ENCODE data around the gene EFEMP2.

EFEMP2 gene

DNA sequence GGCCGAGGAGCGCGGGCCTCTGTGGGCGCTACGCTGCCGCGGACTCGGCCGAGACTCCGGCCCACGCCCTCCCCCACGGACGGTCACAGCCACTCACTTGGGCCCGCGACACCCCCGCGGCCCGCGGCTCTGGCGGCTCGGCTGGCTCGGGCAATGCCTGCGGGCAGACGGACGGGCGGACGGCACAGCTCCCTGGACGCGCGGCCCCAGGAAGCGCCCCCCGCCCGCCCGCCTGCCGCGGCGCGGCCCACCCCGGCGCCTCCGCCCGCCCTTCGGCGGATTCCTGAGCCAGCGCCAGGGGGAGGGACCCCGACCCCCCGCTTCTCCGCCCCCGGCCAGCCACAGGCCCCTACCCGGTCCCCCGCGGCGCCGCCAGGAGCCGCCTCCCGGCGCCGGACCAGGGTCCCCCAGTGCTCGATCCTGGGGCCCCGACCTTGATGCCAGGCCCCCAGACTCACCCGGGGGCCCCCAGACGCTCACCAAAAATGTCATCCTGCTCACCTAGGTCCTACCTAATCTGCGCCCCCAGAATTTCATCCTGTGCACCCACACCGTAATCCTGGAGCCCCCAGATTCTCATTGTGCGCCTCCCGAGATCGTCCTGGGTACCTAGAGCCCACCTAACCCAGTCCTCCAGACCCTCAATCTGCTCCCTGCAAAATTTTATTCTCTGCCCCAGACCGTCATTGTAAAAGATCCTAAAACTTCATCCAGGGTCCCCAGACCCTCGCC is at the start of gene EFEMP2:
Gene EFEMP2 (minus strand): TSS at position 215 of the 732 bp plus-strand sequence. CDS start 446 bp downstream, outside the sequence.
- peaks cover 6% of the 10 kb centered on the region; the same call in 1 of the 2 replicates for H3K4me1 ChIP-seq (ENCODE audit: control insufficient read depth, insufficient read depth, low read length)
- H3K9ac ChIP-seq (ENCODE audit: low read length): peak within 1 kb of the TSS; percentile 84
- no peak within 1 kb of the TSS for H3K27ac ChIP-seq (ENCODE audit: low read depth, low read length)
- no peaks in the 10 kb centered on the region for H3K9me3 ChIP-seq (ENCODE audit: control insufficient read depth, insufficient read depth, low read depth, low read length)
- no peaks in the 10 kb centered on the region; the same call in 1 of the 2 replicates for H3K36me3 ChIP-seq (ENCODE audit: control insufficient read depth, insufficient read depth, low read length)
- H3K4me3 ChIP-seq (ENCODE audit: low read depth, low read length): peak within 1 kb of the TSS; percentile 71
- H3K27me3 ChIP-seq (ENCODE audit: control insufficient read depth, insufficient read depth, low read length): 0 out of 2 replicates have a peak, but pooled peaks cover 2% of the 10 kb centered on the region

DNA sequence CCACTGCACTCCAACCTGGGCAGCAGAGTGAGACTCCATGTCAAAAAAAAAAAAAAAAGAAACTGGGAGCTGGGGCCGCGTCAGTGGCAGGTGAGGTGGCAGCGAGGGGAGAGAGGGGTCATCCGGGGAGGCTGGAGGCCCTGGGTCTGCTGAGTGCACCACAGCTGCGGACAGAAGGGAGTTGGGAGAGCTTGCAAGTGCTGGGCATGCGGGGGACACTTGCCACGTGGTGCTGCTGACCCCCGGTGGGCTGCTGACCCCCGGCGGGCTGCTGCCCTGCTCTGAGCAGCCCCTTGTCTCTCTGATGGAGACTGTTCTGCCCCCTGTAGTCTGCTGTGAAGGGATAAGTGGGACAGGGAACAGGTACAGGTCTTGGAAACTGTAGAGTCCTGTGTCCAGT is 49.3 kb upstream of the EFEMP2 start:
- H3K4me3 ChIP-seq (ENCODE audit: low read depth, low read length): no peak overlapping the region
- H3K4me1 ChIP-seq (ENCODE audit: control insufficient read depth, insufficient read depth, low read length): peaks cover 20% of the 10 kb centered on the region
- H3K36me3 ChIP-seq (ENCODE audit: control insufficient read depth, insufficient read depth, low read length): peaks cover 24% of the 10 kb centered on the region
- no peak overlapping the region for H3K27ac ChIP-seq (ENCODE audit: low read depth, low read length)
- H3K9ac ChIP-seq (ENCODE audit: low read length): no peak overlapping the region
- H3K9me3 ChIP-seq (ENCODE audit: control insufficient read depth, insufficient read depth, low read depth, low read length): no peaks in the 10 kb centered on the region
- no peaks in the 10 kb centered on the region for H3K27me3 ChIP-seq (ENCODE audit: control insufficient read depth, insufficient read depth, low read length)

DNA sequence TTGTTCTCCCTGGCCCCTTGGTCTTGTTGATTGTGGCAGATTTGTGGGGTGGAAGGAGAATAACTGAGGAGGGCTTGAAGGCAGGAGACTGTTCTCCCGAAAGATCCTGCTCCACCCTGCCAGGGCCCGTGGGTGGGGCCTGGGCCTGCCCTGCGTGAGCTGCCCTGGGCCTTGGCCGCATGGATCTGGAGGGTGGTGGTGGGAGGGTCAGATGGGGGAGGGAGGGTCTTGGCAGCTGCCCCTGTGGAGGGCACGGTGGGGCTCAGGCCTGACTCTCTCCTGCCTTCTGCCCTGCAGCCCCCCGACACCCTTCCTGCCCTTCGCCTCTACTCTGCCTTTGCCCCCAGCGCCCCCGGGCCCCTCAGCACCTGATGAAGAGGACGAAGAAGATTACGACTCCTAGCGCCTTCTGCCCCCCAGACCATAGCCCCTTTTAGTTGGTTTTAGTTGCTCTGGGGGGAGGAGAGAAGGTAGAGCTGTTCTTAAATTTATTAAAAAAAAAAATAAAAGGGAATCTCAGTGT is 48.5 kb upstream of the EFEMP2 start:
- Histone ChIP-seq H3K27ac (ENCODE audit: low read depth, low read length) (no peak overlapping the region), H3K9me3 (ENCODE audit: control insufficient read depth, insufficient read depth, low read depth, low read length) (no peaks in the 10 kb centered on the region), H3K4me3 (ENCODE audit: low read depth, low read length) (no peak overlapping the region), H3K4me1 (ENCODE audit: control insufficient read depth, insufficient read depth, low read length) (peaks cover 23% of the 10 kb centered on the region), H3K36me3 (ENCODE audit: control insufficient read depth, insufficient read depth, low read length) (peaks cover 24% of the 10 kb centered on the region), H3K9ac (ENCODE audit: low read length) (no peak overlapping the region), H3K27me3 (ENCODE audit: control insufficient read depth, insufficient read depth, low read length) (no peaks in the 10 kb centered on the region)

DNA sequence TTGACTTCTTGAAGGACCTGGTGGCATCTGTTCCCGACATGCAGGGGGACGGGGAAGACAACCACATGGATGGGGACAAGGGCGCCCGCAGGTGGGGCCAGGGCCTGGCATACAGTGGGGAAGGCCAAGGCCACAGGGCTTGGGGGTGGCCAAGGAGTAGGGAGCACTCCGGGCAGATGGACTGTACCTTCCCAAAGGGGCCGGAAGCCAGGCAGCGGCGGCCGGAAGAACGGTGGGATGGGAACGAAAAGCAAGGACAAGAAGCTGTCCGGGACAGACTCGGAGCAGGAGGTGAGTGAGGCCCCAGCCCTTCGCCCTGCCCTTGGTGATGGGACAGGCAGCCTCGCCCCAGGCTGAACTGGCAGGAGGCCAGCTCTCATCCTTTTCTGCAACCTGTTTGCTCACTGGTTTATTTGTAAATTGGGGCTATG is 47.8 kb upstream of the EFEMP2 start:
- H3K9ac ChIP-seq (ENCODE audit: low read length): peak overlapping the region; percentile 70
- H3K4me1 ChIP-seq (ENCODE audit: control insufficient read depth, insufficient read depth, low read length): peaks cover 30% of the 10 kb centered on the region

DNA sequence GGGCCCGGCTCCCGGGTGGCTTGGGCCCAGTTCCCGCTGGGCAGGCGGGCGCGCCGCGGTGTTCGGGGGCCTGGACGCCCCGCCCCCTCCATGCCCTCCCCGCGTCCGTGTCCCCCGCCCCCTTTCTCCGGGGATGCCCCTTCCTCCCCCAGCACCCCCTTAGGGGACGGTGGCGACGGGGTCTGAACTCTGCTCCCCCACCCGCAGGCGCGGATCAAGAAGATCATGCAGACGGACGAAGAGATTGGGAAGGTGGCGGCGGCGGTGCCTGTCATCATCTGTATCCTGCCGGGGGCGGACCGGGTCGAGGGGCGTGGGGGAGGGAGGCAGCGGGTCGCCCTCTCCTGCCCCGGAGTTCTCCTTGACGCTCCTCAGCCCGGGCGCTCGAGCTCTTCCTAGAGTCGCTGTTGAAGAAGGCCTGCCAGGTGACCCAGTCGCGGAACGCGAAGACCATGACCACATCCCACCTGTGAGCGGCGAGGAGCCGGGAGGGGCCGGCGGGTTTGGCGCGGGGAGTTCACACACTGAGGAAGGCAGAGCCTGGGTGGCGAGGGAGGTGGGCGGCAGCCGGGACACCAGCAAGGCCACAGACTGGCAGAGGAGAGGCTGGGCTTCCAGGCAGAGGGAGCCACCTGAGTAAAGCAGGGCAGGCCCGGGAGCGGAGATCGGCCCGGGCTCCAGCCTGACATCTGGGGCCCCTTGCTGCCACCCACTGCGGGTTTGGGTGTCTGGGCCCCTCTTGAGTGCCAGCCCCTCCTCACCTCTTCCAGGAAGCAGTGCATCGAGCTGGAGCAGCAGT is 47.2 kb upstream of the EFEMP2 start:
- peak overlapping the region; percentile 82 for H3K4me3 ChIP-seq (ENCODE audit: low read depth, low read length)
- H3K9ac ChIP-seq (ENCODE audit: low read length): peak overlapping the region; percentile 70
- peaks cover 36% of the 10 kb centered on the region for H3K4me1 ChIP-seq (ENCODE audit: control insufficient read depth, insufficient read depth, low read length)
- no peaks in the 10 kb centered on the region for H3K27me3 ChIP-seq (ENCODE audit: control insufficient read depth, insufficient read depth, low read length)
- no peaks in the 10 kb centered on the region for H3K9me3 ChIP-seq (ENCODE audit: control insufficient read depth, insufficient read depth, low read depth, low read length)
- no peak overlapping the region for H3K27ac ChIP-seq (ENCODE audit: low read depth, low read length)
- H3K36me3 ChIP-seq (ENCODE audit: control insufficient read depth, insufficient read depth, low read length): peaks cover 24% of the 10 kb centered on the region

More for the DNA sequence above, 47.8 kb upstream of the EFEMP2 start:
- Histone ChIP-seq H3K4me3 (ENCODE audit: low read depth, low read length) (peak overlapping the region; percentile 82), H3K27me3 (ENCODE audit: control insufficient read depth, insufficient read depth, low read length) (no peaks in the 10 kb centered on the region), H3K9me3 (ENCODE audit: control insufficient read depth, insufficient read depth, low read depth, low read length) (no peaks in the 10 kb centered on the region), H3K27ac (ENCODE audit: low read depth, low read length) (no peak overlapping the region), H3K36me3 (ENCODE audit: control insufficient read depth, insufficient read depth, low read length) (peaks cover 24% of the 10 kb centered on the region)

DNA sequence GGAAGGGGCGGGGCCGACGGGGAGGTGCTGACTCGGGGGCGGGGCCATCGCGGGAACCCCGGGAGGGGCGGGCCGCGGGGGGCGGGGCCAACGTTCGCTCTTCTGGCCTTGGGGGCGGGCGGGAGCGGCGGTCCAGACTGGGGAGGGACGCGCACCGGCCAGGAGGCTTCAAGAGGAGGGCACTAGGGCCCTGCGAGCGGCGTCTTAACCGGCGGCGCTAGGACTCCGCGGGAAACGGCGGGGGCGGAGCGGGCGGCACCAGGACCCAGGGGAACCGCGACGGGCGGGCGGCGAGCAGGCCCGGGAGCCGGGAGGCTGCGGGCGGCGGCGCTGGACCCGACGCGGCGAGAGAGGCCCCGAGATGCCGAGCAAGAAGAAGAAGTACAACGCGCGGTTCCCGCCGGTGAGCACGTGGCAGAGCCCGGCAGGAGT is 46.6 kb upstream of the EFEMP2 start, which contains the start of gene DRAP1:
Gene DRAP1 (plus strand): TSS at position 286 of the 432 bp plus-strand sequence. CDS start 76 bp downstream, at position 362.
- H3K36me3 ChIP-seq (ENCODE audit: control insufficient read depth, insufficient read depth, low read length): peaks cover 24% of the 10 kb centered on the region
- peaks cover 37% of the 10 kb centered on the region for H3K4me1 ChIP-seq (ENCODE audit: control insufficient read depth, insufficient read depth, low read length)
- no peaks in the 10 kb centered on the region for H3K9me3 ChIP-seq (ENCODE audit: control insufficient read depth, insufficient read depth, low read depth, low read length)
- H3K9ac ChIP-seq (ENCODE audit: low read length): peak within 1 kb of the TSS; percentile 90
- H3K27me3 ChIP-seq (ENCODE audit: control insufficient read depth, insufficient read depth, low read length): no peaks in the 10 kb centered on the region
- H3K27ac ChIP-seq (ENCODE audit: low read depth, low read length): peak within 1 kb of the TSS; percentile 85
- peak within 1 kb of the TSS; percentile 96 for H3K4me3 ChIP-seq (ENCODE audit: low read depth, low read length)

DNA sequence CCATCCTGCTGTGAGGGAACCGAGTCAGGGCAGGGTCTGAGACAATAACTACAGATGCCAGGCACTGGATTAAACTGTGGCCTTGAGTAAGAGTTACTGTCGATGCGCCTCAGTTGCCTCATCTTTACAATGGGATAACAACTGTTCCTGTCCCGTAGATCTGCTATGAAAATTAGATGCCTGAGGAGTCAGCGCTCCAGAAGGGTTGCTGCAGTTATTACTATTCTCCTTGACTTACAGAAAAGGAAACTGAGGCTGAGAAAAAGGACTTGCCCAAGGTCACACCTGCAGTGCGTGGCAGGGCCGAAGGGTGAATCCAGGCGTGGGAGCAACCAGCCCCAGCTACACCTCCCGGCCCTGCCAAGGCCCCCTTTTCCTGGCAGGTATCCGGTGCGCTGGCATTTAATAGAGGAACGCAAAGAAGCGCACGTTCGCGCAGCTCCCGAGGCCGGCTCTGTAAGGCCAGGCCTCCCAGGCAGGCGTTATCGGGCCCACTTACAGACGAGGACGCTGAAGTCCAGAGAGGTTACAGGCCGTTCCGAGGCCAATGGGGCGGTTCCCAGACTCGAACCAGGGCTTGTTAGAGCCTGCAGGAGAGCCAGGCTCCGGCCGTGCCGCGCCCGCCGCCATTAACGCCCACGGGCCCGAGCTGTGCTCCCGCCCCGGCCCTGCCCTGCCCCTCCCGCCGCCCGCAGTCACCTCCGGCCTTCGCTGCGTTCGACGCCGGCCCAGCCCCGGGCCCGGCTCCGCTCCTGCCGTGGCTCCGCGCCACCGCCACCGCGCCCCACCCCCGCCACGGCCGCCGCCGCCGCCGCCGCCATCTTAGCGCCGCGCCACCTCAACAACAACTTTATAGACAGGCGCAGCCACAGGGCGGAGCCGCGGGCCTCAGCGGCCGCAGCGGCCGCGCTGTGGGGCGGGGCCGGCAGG is 45.9 kb upstream of the EFEMP2 start, which contains the start of gene C11orf68:
Gene C11orf68 (minus strand): TSS at position 852 of the 930 bp plus-strand sequence. CDS start 31 bp downstream, at position 821.
- H3K9ac ChIP-seq (ENCODE audit: low read length): peak within 1 kb of the TSS; percentile 90
- peak within 1 kb of the TSS; percentile 96 for H3K4me3 ChIP-seq (ENCODE audit: low read depth, low read length)
- no peaks in the 10 kb centered on the region for H3K27me3 ChIP-seq (ENCODE audit: control insufficient read depth, insufficient read depth, low read length)
- peaks cover 23% of the 10 kb centered on the region for H3K36me3 ChIP-seq (ENCODE audit: control insufficient read depth, insufficient read depth, low read length)
- peaks cover 37% of the 10 kb centered on the region for H3K4me1 ChIP-seq (ENCODE audit: control insufficient read depth, insufficient read depth, low read length)
- H3K27ac ChIP-seq (ENCODE audit: low read depth, low read length): peak within 1 kb of the TSS; percentile 85
- H3K9me3 ChIP-seq (ENCODE audit: control insufficient read depth, insufficient read depth, low read depth, low read length): no peaks in the 10 kb centered on the region

DNA sequence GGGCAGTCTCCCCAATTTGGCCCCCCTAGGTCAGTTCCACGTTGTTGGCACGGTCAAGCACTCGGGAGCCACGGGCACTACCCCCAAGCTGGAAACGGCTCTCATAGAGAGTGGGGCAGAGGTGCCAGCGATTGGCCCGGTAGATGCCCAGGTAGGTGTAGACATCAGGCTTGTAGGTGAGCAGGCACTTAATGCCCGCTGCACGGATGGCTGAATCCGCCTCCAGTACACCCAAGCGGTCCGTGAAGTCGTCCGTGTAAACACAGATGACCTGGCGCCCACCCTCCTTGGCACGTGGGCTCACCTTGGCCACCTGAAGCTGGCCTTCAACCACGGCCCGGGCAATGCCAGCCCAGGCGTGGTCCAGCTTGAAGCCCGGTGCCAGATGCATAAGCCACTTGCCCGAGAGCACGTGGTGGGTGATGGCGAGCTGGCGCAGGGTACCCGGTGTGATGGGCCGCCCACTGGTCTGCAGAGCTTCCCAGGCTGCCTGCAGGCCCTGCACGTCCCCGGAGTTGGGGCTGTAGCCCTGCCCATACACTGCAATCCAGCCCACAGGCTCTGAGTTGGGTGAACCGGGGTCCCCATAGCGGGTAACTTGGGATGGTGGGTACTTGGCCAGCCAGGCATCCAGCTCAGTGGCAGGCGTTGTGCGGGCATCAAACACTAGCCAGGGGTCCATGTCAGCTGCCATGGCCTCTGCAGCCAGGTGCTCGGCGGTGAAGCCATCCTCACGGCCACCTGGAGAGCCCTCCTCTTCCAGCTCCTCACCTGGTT is 45.0 kb upstream of the EFEMP2 start:
- H3K27ac ChIP-seq (ENCODE audit: low read depth, low read length): no peak overlapping the region
- peak overlapping the region; percentile 90 for H3K9ac ChIP-seq (ENCODE audit: low read length)
- no peaks in the 10 kb centered on the region for H3K9me3 ChIP-seq (ENCODE audit: control insufficient read depth, insufficient read depth, low read depth, low read length)
- H3K36me3 ChIP-seq (ENCODE audit: control insufficient read depth, insufficient read depth, low read length): peaks cover 14% of the 10 kb centered on the region
- no peaks in the 10 kb centered on the region for H3K27me3 ChIP-seq (ENCODE audit: control insufficient read depth, insufficient read depth, low read length)
- peaks cover 37% of the 10 kb centered on the region for H3K4me1 ChIP-seq (ENCODE audit: control insufficient read depth, insufficient read depth, low read length)
- H3K4me3 ChIP-seq (ENCODE audit: low read depth, low read length): peak overlapping the region; percentile 96

DNA sequence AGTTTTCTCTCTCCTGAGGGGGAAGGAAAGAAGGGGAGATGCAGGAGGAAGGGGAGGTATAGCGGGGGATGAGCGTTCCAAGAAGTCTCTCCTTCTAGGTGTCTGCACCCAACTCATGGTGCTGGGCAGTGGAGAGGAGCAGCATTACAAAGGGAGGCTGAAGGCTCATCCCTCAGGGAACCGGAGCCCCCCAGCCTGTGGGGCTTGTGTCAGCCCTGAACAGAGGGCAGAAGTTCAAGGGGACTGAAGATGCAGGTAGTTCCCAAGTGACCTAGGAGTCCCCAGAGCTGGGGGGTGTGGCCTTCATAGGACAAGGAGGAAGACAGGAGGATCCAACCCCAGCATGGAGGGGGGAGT is 44.5 kb upstream of the EFEMP2 start:
- Histone ChIP-seq H3K36me3 (ENCODE audit: control insufficient read depth, insufficient read depth, low read length) (peaks cover 9% of the 10 kb centered on the region; the same call in 1 of the 2 replicates), H3K9ac (ENCODE audit: low read length) (no peak overlapping the region), H3K9me3 (ENCODE audit: control insufficient read depth, insufficient read depth, low read depth, low read length) (no peaks in the 10 kb centered on the region), H3K4me3 (ENCODE audit: low read depth, low read length) (no peak overlapping the region), H3K27me3 (ENCODE audit: control insufficient read depth, insufficient read depth, low read length) (no peaks in the 10 kb centered on the region), H3K27ac (ENCODE audit: low read depth, low read length) (no peak overlapping the region), H3K4me1 (ENCODE audit: control insufficient read depth, insufficient read depth, low read length) (peaks cover 39% of the 10 kb centered on the region)
